Prostate gland (tissue), 2 donors: ENCODE data around the gene IGF2BP3. TPM values are rescaled to one million over a fixed set of nuclear protein-coding genes. Genes with fewer than 3 reads are reported as not detected.

Experiments
- DNase-seq: peaks from one replicate; pipeline ENCODE4 v3.0.0-alpha.2; 2019; ENCODE audit warnings: low spot score
- H3K27ac ChIP-seq, 2 donors: fragments of 200-600 bp; sonication (generic); 2 replicates each; pipeline ENCODE4 v1.5.1; 2017 to 2019
- H3K27me3 ChIP-seq: fragments of 200-600 bp; sonication (generic); replicated peaks from 2 replicates; pipeline ENCODE4 v1.5.1; 2019; ENCODE audit not compliant: insufficient read depth
- H3K36me3 ChIP-seq, 2 donors: fragments of 200-600 bp; sonication (generic); 1 replicate in 1 of 2; 2 replicates in 1 of 2; pipeline versions ENCODE4 v1.5.1 to v1.8.1; 2017 to 2019
- H3K4me1 ChIP-seq: fragments of 200-600 bp; sonication (generic); replicated peaks from 2 replicates; pipeline ENCODE4 v1.5.1; 2019
- H3K4me3 ChIP-seq, 2 donors: fragments of 200-600 bp; sonication (generic); 2 replicates each; pipeline ENCODE4 v1.5.1; 2017 to 2019
- H3K9me3 ChIP-seq: fragments of 200-600 bp; sonication (generic); 2 replicates; pipeline ENCODE4 v1.5.1; 2017
- CTCF ChIP-seq, 4 experiments: fragments of 200-600 bp in 2 of 4; fragments of 450-650 bp in 2 of 4; sonication (generic) in 2 of 4; IDR thresholded peaks; 1 replicate in 3 of 4; 2 replicates in 1 of 4; pipeline ENCODE4 v1.5.1; 2016 to 2019; ENCODE audit warnings: antibody characterized with exemption in 4 of 4, mild to moderate bottlenecking in 2 of 4, moderate library complexity in 2 of 4
- POLR2A ChIP-seq: fragments of 450-650 bp; IDR thresholded peaks from one replicate; pipeline ENCODE4 v1.6.1; 2016; ENCODE audit warnings: antibody characterized with exemption, mild to moderate bottlenecking
- POLR2AphosphoS5 ChIP-seq: sonication (generic); formaldehyde crosslinking; IDR thresholded peaks from one replicate; pipeline ENCODE4 v1.6.1; 2017; ENCODE audit warnings: antibody characterized with exemption
- WGBS: methylation state at CpG from one replicate; pipeline ENCODE4 v1.1.5; 2018; 5-methylcytosine and 5-hydroxymethylcytosine counted together
- intact Hi-C: fragments of 100-400 bp; cut with DNase I; formaldehyde crosslinking; loops from one replicate; pipeline ENCODE4 v1.14.2; 2022
- total RNA-seq, 2 donors: library from RNA; depleted of rRNA; stranded (reverse); fragments of >200 nt; gene quantifications; one replicate each; pipeline ENCODE4 v1.1.0, GENCODE V29; 2016

The IGF2BP3 gene
- total RNA-seq, 2 donors from 2014 or later, result 9.6 TPM; not detected in 1

DNA sequence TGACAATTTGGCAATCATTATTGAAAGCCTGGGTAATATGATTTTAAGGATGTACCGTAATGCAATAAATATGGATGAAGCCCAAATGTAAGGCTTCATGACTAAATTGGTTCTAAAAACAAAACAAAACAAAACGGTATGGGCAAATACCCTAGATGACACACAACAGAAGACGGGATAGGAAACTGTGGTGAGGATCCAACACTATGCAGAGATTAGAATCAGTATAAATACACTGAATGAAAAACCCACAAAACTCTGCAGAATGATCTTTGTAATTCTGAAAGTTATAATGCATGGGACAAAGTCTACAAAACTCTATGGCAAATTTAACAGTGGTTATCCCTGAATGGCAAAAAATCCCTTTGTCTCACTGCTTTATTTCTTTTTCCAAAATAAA, 113.6 kb downstream of the IGF2BP3 start:
- TF ChIP-seq POLR2AphosphoS5 (no peak), CTCF (IDR thresholded peaks at IDR 0.05) (no peak), POLR2A (no peak)
- no peaks in the 10 kb centered on the region for H3K27me3 ChIP-seq
- H3K9me3 ChIP-seq, result no peaks in the 10 kb centered on the region
- DNase-seq, result no peak
- no peaks in the 10 kb centered on the region for H3K4me1 ChIP-seq
- H3K4me3 ChIP-seq, result no peak overlapping the region
- WGBS, result 36% methylated on average over 3 of the region's 3 CpGs
- no peak overlapping the region for H3K27ac ChIP-seq
- intact Hi-C loops, result no loop called here
- no peaks in the 10 kb centered on the region for H3K36me3 ChIP-seq

DNA sequence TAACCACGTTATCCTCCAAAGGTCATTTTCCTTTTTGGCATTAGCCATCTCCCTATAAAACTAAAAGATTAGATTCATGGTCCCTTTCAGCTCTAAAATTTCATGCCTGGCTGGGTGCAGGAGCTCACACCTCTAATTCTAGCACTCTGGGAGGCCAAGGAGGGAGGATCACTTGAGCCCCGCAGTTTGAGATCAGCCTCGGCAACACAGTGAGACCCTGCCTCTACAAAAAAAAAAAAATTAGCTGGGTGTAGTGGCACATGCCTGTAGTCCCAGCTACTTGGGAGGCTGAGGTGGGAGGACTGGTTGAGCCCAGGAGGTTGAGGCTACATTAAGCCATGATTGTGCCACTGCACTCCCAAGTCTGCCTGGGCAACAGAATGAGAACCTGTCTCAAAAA, 114.1 kb downstream of the IGF2BP3 start:
- intact Hi-C loops, result no loop called here
- no peaks in the 10 kb centered on the region for H3K27me3 ChIP-seq

DNA sequence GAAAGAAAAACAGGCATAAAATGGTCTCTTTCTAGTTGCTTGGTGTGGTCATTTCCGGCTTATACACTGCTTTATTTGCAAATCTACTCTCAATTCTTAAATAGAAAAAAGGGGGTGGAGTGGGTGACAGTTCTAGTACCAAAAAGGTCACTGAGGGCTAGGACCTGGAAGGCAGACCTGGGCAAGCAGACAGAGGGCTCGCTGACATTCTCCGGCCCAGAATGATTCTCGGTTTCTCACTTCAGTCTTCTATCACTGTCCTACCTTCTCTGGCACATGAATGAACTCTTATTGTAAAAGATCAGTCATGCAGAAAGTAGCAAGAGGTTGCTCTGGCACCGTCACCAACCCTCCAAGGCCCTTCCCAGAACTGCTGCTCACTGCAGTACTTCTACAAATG, 117.1 kb downstream of the IGF2BP3 start:
- Histone ChIP-seq H3K27ac (no peak overlapping the region), H3K27me3 (no peaks in the 10 kb centered on the region), H3K4me1 (no peaks in the 10 kb centered on the region), H3K4me3 (no peak overlapping the region), H3K36me3 (no peaks in the 10 kb centered on the region), H3K9me3 (no peaks in the 10 kb centered on the region)
- 72% methylated on average over 5 of the region's 5 CpGs for WGBS
- intact Hi-C loops, result no loop called here
- TF ChIP-seq CTCF (IDR thresholded peaks at IDR 0.05), result no peak
- no peak for TF ChIP-seq POLR2AphosphoS5
- no peak for TF ChIP-seq POLR2A
- DNase-seq, result no peak

More for the DNA sequence above, 114.1 kb downstream of the IGF2BP3 start:
- no peaks in the 10 kb centered on the region for H3K9me3 ChIP-seq
- H3K36me3 ChIP-seq, result no peaks in the 10 kb centered on the region
- TF ChIP-seq POLR2AphosphoS5 (no peak), CTCF (IDR thresholded peaks at IDR 0.05) (no peak), POLR2A (no peak)
- no peak overlapping the region for H3K4me3 ChIP-seq
- H3K27ac ChIP-seq, result no peak overlapping the region
- H3K4me1 ChIP-seq, result no peaks in the 10 kb centered on the region
- 84% methylated on average over 2 of the region's 3 CpGs for WGBS
- no peak for DNase-seq

- H3K27ac ChIP-seq, result no peak overlapping the region
- no peak for TF ChIP-seq CTCF (IDR thresholded peaks at IDR 0.05)
- TF ChIP-seq POLR2A, result no peak
- no peak for TF ChIP-seq POLR2AphosphoS5
- H3K4me3 ChIP-seq, result no peak overlapping the region
- no peaks in the 10 kb centered on the region for H3K27me3 ChIP-seq
- 96% methylated on average over 2 of the region's 2 CpGs for WGBS
- H3K4me1 ChIP-seq, result no peaks in the 10 kb centered on the region
- intact Hi-C loops, result no loop called here
- no peaks in the 10 kb centered on the region for H3K9me3 ChIP-seq
- DNase-seq, result no peak
- H3K36me3 ChIP-seq, result no peaks in the 10 kb centered on the region
These were observed 119.8 kb downstream of the IGF2BP3 start for GRCh38 chr7:23350466-23350865.

- no peak for TF ChIP-seq POLR2A
- TF ChIP-seq POLR2AphosphoS5, result no peak
- TF ChIP-seq CTCF (IDR thresholded peaks at IDR 0.05), result no peak
- H3K4me3 ChIP-seq, result no peak overlapping the region
- WGBS, result 75% methylated on average over 7 of the region's 7 CpGs
These were observed 120.7 kb downstream of the IGF2BP3 start for GRCh38 chr7:23349484-23350157.

More at GRCh38 chr7:23349484-23350157, 120.7 kb downstream of the IGF2BP3 start:
- H3K36me3 ChIP-seq, result no peaks in the 10 kb centered on the region
- H3K27ac ChIP-seq, result no peak overlapping the region
- no peak for DNase-seq
- H3K4me1 ChIP-seq, result no peaks in the 10 kb centered on the region
- no peaks in the 10 kb centered on the region for H3K9me3 ChIP-seq
- no peaks in the 10 kb centered on the region for H3K27me3 ChIP-seq
- intact Hi-C loops, result no loop called here
